GM12878 (cell line): Measurements from ENCODE around the gene NAA38. TPM values are rescaled to one million over a fixed set of nuclear protein-coding genes. Genes with fewer than 3 reads are reported as not detected.

Experiments
- ATAC-seq: fragments of 200-7000 bp; cut with Tn5 transposase; 3 replicates; pipeline ENCODE4 v1.9.1; 2020; ENCODE audit warnings: mild to moderate bottlenecking, moderate library complexity
- BruUV-seq: library from RNA; stranded (reverse); fragments of 400-500 nt; replicated peaks from 2 replicates; lab custom pipeline; 2021; lab: Mats Ljungman, UMichigan
- CTCF ChIA-PET: fragments of 300-600 bp; sonication (Branson Sonifier 250); formaldehyde crosslinking; extraction: SDS; loops from one replicate; lab custom pipeline; 2021; ENCODE audit warnings: inconsistent platforms; lab: Yijun Ruan, JAX
- POLR2A ChIA-PET: fragments of 350-600 bp; formaldehyde crosslinking; extraction: SDS; loops from one replicate; lab custom pipeline; 2021; ENCODE audit warnings: inconsistent platforms; lab: Charles Lee
- RAD21 ChIA-PET: fragments of 300-600 bp; sonication (Branson Sonifier 250); formaldehyde crosslinking; loops from one replicate; lab custom pipeline; 2023; ENCODE audit warnings: antibody characterized with exemption; ENCODE audit not compliant: unreplicated experiment; lab: Charles Lee
- SMC1A ChIA-PET: fragments of 300-600 bp; sonication (Branson Sonifier 250); formaldehyde crosslinking; loops from one replicate; lab custom pipeline; 2023; ENCODE audit not compliant: unreplicated experiment, uncharacterized antibody; lab: Charles Lee
- DNase-seq: peaks from one replicate; pipeline ENCODE4 v3.0.0-alpha.2; 2011; ENCODE audit warnings: low read depth, low spot score
- FAIRE-seq: peaks from 3 replicates; lab custom pipeline; 2011; peaks lifted over from hg19 to GRCh38; lab: Jason Lieb, UNC
- H2AFZ ChIP-seq: 2 replicates; pipeline ENCODE4 v1.6.0; 2011; ENCODE audit warnings: low read depth, low read length, control low read depth; ENCODE audit not compliant: control insufficient read depth
- H3K27ac ChIP-seq: 2 replicates; pipeline ENCODE4 v1.5.1; 2011; ENCODE audit warnings: control low read depth; ENCODE audit not compliant: control insufficient read depth, insufficient read depth
- H3K27me3 ChIP-seq, 2 experiments: replicated peaks in 1 of 2; 2 replicates each; pipeline versions ENCODE4 v1.6.0 to v1.6.1; 2011; ENCODE audit warnings: low read length in 1 of 2; ENCODE audit not compliant: control insufficient read depth in 2 of 2, insufficient read depth in 2 of 2
- H3K36me3 ChIP-seq, 2 experiments: 2 replicates each; pipeline ENCODE4 v1.5.1; 2011; ENCODE audit warnings: low read length in 1 of 2; ENCODE audit not compliant: control insufficient read depth in 2 of 2, insufficient read depth in 2 of 2
- H3K4me1 ChIP-seq: 2 replicates; pipeline ENCODE4 v1.6.1; 2011; ENCODE audit warnings: mild to moderate bottlenecking, low read length, moderate library complexity, mixed read lengths; ENCODE audit not compliant: control insufficient read depth, insufficient read depth
- H3K4me2 ChIP-seq: 2 replicates; pipeline ENCODE4 v1.6.0; 2011; ENCODE audit warnings: control low read depth; ENCODE audit not compliant: control insufficient read depth, insufficient read depth
- H3K4me3 ChIP-seq: fragments of 200-600 bp; sonication (generic); 2 replicates; pipeline ENCODE4 v1.5.1; 2016
- H3K79me2 ChIP-seq: 2 replicates; pipeline ENCODE4 v1.6.0; 2011; ENCODE audit warnings: low read length; ENCODE audit not compliant: control insufficient read depth, insufficient read depth
- H3K9ac ChIP-seq: 2 replicates; pipeline ENCODE4 v1.8.0; 2011; ENCODE audit warnings: low read length, control low read depth, mixed read lengths; ENCODE audit not compliant: control insufficient read depth, insufficient read depth
- H3K9me3 ChIP-seq: replicated peaks from 3 replicates; pipeline ENCODE4 v1.5.1; 2011; ENCODE audit warnings: mild to moderate bottlenecking, low read length; ENCODE audit not compliant: control insufficient read depth, insufficient read depth
- H4K20me1 ChIP-seq: 2 replicates; pipeline ENCODE4 v1.6.0; 2011; ENCODE audit not compliant: control insufficient read depth, insufficient read depth
- CHD4 ChIP-seq: fragments of 200-600 bp; sonication (generic); IDR thresholded peaks from 2 replicates; pipeline ENCODE4 v1.6.1; 2016; ENCODE audit warnings: mild to moderate bottlenecking
- FOS ChIP-seq: IDR thresholded peaks from 3 replicates; pipeline ENCODE4 v1.6.1; 2011; ENCODE audit warnings: borderline replicate concordance; ENCODE audit not compliant: insufficient read length; ENCODE audit errors: extremely low read depth
- HDAC2 ChIP-seq: fragments of 200-600 bp; sonication (generic); IDR thresholded peaks from 2 replicates; pipeline ENCODE4 v1.6.1; 2017
- HDAC6 ChIP-seq: fragments of 200-600 bp; sonication (generic); IDR thresholded peaks from one replicate; pipeline ENCODE4 v1.8.0; 2017; ENCODE audit warnings: antibody characterized with exemption; ENCODE audit not compliant: unreplicated experiment
- NFYA ChIP-seq: IDR thresholded peaks from 2 replicates; pipeline ENCODE4 v1.6.1; 2011; ENCODE audit warnings: low read depth, mild to moderate bottlenecking, low read length, improper control_type of control experiment, borderline replicate concordance
- YBX1 ChIP-seq: fragments of 450-650 bp; IDR thresholded peaks from 2 replicates; pipeline ENCODE4 v1.6.1; 2016; ENCODE audit warnings: antibody characterized with exemption
- WGBS: methylation state at CpG from one replicate; pipeline ENCODE4 v1.1.6; 2016; ENCODE audit warnings: low lambda C conversion rate; ENCODE audit not compliant: insufficient replicate concordance, insufficient coverage; ENCODE audit errors: missing lambda C conversion rate; 5-methylcytosine and 5-hydroxymethylcytosine counted together
- in situ Hi-C: fragments of 300-500 bp; cut with MboI; formaldehyde crosslinking; loops from 9 replicates; pipeline ENCODE4 v1.14.3; 2018; ENCODE audit warnings: mixed read lengths
- intact Hi-C: fragments of 100-400 bp; cut with micrococcal nuclease; formaldehyde crosslinking; loops from one replicate; pipeline ENCODE4 v1.14.2; 2022; ENCODE audit not compliant: unreplicated experiment
- polyA plus RNA-seq, 11 experiments: library from polyadenylated mRNA; depleted of rRNA in 4 of 11; unstranded in 6 of 11; stranded (reverse) in 5 of 11; fragments of >200 nt; fragmentation: Nextera tagmentation in 4 of 11; fragmentation: Illumina TruSeq in 1 of 11; extraction: Ambion mirVana in 4 of 11; extraction: Trizol in 1 of 11; gene quantifications; 1 replicate in 1 of 11; 2 replicates in 10 of 11; pipeline versions ENCODE4 v1.2.1 to v1.2.3, GENCODE V29; 2011 to 2016; ENCODE audit warnings: inconsistent platforms in 2 of 11, missing spikeins in 2 of 11, low read depth in 1 of 11
- total RNA-seq, 4 experiments: library from RNA; depleted of rRNA in 3 of 4; stranded (reverse); fragments of >200 nt in 3 of 4; fragmentation: Illumina TruSeq in 1 of 4; extraction: Trizol in 1 of 4; gene quantifications; 2 replicates each; pipeline versions ENCODE4 v1.2.1 to v1.2.3, GENCODE V29; 2013 to 2021
- TF ChIP-seq, protein P1 (sequence below): fragments of 450-650 bp; IDR thresholded peaks from 2 replicates; pipeline ENCODE4 v1.6.1; 2017; ENCODE audit warnings: antibody characterized with exemption, mild to moderate bottlenecking, moderate library complexity
- TF ChIP-seq, protein P2 (sequence below): IDR thresholded peaks from 2 replicates; pipeline ENCODE4 v1.6.1; 2012; ENCODE audit warnings: low read depth, low read length, improper control_type of control experiment
- TF ChIP-seq, protein P3 (sequence below): fragments of 150-350 bp; IDR thresholded peaks from 2 replicates; pipeline ENCODE4 v1.6.1; 2016; ENCODE audit warnings: low read depth, low read length

NAA38 gene
- total and polyA plus RNA-seq, 10 of the 15 experiments (the other 5 are each of a cell fraction or from before 2014, with no cell fraction given): 31.5 to 337 (median 215) TPM

DNA sequence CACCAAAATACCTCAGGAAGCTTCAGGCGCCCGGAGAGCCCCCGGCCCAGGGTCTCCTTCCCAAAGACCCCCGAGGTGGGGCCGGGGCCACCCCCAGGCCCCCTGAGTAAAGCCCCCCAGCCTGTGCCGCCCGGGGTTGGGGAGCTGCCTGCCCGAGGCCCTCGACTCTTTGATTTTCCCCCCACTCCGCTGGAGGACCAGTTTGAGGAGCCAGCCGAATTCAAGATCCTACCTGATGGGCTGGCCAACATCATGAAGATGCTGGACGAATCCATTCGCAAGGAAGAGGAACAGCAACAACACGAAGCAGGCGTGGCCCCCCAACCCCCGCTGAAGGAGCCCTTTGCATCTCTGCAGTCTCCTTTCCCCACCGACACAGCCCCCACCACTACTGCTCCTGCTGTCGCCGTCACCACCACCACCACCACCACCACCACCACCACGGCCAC lies 9.2 kb downstream of the NAA38 start:
- no TSS peak for BruUV-seq
- POLR2A ChIA-PET: no interaction called here
- in situ Hi-C loops: no loop called here

DNA sequence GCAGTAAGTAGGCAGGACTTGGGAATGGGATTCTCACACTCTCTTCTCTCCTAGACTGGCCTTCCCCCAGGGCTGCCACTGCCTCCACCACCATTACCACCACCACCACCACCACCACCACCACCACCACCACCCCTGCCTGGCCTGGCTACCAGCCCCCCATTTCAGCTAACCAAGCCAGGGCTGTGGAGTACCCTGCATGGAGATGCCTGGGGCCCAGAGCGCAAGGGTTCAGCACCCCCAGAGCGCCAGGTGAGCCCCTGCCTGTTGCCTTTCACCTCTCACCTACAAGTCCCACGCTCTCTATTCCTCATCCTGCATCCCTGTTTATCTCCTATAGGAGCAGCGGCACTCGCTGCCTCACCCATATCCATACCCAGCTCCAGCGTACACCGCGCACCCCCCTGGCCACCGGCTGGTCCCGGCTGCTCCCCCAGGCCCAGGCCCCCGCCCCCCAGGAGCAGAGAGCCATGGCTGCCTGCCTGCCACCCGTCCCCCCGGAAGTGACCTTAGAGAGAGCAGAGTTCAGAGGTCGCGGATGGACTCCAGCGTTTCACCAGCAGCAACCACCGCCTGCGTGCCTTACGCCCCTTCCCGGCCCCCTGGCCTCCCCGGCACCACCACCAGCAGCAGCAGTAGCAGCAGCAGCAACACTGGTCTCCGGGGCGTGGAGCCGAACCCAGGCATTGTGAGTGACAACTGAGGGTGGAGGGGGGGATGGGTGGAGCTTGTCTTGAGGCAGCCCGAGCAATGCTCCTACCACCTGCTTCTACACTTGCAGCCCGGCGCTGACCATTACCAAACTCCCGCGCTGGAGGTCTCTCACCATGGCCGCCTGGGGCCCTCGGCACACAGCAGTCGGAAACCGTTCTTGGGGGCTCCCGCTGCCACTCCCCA lies 10.3 kb downstream of the NAA38 start:
- no peak for DNase-seq
- 91% methylated on average over 23 of the region's 34 CpGs for WGBS

More for the DNA sequence above, 9.2 kb downstream of the NAA38 start:
- Histone ChIP-seq H2AFZ (no peak overlapping the region), H3K4me2 (no peak overlapping the region), H3K79me2 (peaks cover 23% of the 10 kb centered on the region), H4K20me1 (no peaks in the 10 kb centered on the region; the same call in 1 of the 2 replicates), H3K36me3 (peaks cover 11 to 29% of the 10 kb centered on the region in 2 experiments; a peak in 3 of 4 replicates), H3K27ac (no peak overlapping the region), H3K9ac (no peak overlapping the region), H3K4me1 (peaks cover 21% of the 10 kb centered on the region), H3K4me3 (no peak overlapping the region), H3K9me3 (no peaks in the 10 kb centered on the region), H3K27me3 (no peaks in the 10 kb centered on the region)
- intact Hi-C loops: no loop called here
- FAIRE-seq (no peak), DNase-seq (no peak), ATAC-seq (no peak)
- ChIA-PET RAD21 (interaction anchor here (0.7 kb wide), 1 partner anchor 188 kb away, joined by 3 read pairs; no protein-coding TSS in a partner anchor), CTCF (interaction anchor here (5.7 kb wide), 1 partner anchor 14 kb away, joined by 57 read pairs; the partner anchor contains the start of gene KDM6B), SMC1A (no interaction called here)
- TF ChIP-seq CHD4: no peak
- whole genome bisulfite sequencing: 90% methylated on average over 10 of the region's 20 CpGs

More for the DNA sequence above, 10.3 kb downstream of the NAA38 start:
- TF ChIP-seq HDAC6 (no peak), HDAC2 (no peak), YBX1 (no peak), NFYA (no peak), FOS (no peak)
- TF ChIP-seq, protein P1, sequence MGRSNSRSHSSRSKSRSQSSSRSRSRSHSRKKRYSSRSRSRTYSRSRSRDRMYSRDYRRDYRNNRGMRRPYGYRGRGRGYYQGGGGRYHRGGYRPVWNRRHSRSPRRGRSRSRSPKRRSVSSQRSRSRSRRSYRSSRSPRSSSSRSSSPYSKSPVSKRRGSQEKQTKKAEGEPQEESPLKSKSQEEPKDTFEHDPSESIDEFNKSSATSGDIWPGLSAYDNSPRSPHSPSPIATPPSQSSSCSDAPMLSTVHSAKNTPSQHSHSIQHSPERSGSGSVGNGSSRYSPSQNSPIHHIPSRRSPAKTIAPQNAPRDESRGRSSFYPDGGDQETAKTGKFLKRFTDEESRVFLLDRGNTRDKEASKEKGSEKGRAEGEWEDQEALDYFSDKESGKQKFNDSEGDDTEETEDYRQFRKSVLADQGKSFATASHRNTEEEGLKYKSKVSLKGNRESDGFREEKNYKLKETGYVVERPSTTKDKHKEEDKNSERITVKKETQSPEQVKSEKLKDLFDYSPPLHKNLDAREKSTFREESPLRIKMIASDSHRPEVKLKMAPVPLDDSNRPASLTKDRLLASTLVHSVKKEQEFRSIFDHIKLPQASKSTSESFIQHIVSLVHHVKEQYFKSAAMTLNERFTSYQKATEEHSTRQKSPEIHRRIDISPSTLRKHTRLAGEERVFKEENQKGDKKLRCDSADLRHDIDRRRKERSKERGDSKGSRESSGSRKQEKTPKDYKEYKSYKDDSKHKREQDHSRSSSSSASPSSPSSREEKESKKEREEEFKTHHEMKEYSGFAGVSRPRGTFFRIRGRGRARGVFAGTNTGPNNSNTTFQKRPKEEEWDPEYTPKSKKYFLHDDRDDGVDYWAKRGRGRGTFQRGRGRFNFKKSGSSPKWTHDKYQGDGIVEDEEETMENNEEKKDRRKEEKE: no peak
- TF ChIP-seq, protein P2, sequence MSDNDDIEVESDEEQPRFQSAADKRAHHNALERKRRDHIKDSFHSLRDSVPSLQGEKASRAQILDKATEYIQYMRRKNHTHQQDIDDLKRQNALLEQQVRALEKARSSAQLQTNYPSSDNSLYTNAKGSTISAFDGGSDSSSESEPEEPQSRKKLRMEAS: no peak
- TF ChIP-seq, protein P3, sequence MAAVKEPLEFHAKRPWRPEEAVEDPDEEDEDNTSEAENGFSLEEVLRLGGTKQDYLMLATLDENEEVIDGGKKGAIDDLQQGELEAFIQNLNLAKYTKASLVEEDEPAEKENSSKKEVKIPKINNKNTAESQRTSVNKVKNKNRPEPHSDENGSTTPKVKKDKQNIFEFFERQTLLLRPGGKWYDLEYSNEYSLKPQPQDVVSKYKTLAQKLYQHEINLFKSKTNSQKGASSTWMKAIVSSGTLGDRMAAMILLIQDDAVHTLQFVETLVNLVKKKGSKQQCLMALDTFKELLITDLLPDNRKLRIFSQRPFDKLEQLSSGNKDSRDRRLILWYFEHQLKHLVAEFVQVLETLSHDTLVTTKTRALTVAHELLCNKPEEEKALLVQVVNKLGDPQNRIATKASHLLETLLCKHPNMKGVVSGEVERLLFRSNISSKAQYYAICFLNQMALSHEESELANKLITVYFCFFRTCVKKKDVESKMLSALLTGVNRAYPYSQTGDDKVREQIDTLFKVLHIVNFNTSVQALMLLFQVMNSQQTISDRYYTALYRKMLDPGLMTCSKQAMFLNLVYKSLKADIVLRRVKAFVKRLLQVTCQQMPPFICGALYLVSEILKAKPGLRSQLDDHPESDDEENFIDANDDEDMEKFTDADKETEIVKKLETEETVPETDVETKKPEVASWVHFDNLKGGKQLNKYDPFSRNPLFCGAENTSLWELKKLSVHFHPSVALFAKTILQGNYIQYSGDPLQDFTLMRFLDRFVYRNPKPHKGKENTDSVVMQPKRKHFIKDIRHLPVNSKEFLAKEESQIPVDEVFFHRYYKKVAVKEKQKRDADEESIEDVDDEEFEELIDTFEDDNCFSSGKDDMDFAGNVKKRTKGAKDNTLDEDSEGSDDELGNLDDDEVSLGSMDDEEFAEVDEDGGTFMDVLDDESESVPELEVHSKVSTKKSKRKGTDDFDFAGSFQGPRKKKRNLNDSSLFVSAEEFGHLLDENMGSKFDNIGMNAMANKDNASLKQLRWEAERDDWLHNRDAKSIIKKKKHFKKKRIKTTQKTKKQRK: no peak
- Histone ChIP-seq H4K20me1 (no peaks in the 10 kb centered on the region; the same call in 1 of the 2 replicates), H3K79me2 (peaks cover 28% of the 10 kb centered on the region), H3K4me1 (peaks cover 22% of the 10 kb centered on the region), H3K27ac (no peak overlapping the region), H3K4me3 (no peak overlapping the region), H3K4me2 (no peak overlapping the region), H3K27me3 (no peaks in the 10 kb centered on the region), H3K9me3 (no peaks in the 10 kb centered on the region), H2AFZ (no peak overlapping the region), H3K9ac (no peak overlapping the region), H3K36me3 (peaks cover 0 to 24% of the 10 kb centered on the region in 2 experiments; a peak in 3 of 4 replicates)
- ChIA-PET CTCF (interaction anchor here (5.7 kb wide), 1 partner anchor 13 kb away, joined by 57 read pairs; the partner anchor contains the start of gene KDM6B), POLR2A (no interaction called here), SMC1A (no interaction called here), RAD21 (no interaction called here)
- intact Hi-C loops (no loop called here), in situ Hi-C loops (no loop called here)
- no peak for ATAC-seq
- BruUV-seq: no TSS peak
- FAIRE-seq: no peak
